ENCODE data around the gene TMOD2. TPM values are rescaled to one million over a fixed set of nuclear protein-coding genes. Genes with fewer than 3 reads are reported as not detected.

The TMOD2 gene
- total RNA-seq, 6 experiments from 2014 or later = 1.1 to 2.5 (median 1.3) TPM

- intact Hi-C loops (cut with DNase I) = no loop called here
- Histone ChIP-seq H3K36me3 (no peaks in the 10 kb centered on the region), H3K27me3 (no peaks in the 10 kb centered on the region), H3K4me1 (peaks cover 0 to 25% (median 4%) of the 10 kb centered on the region in 4 donors), H3K27ac (peak overlapping the region; percentile 73 to 79 (median 77)), H3K4me3 (no peak overlapping the region), H3K9me3 (no peaks in the 10 kb centered on the region)
- DNase-seq (no peak), ATAC-seq (no peak)
- WGBS (ENCODE audit: insufficient coverage, low coverage, low lambda C conversion rate, missing lambda C conversion rate) = 60% methylated on average over 1 of the region's 2 CpGs
- TF ChIP-seq POLR2A (IDR thresholded peaks at IDR 0.05) = no peak
- TF ChIP-seq CTCF (IDR thresholded peaks at IDR 0.05) = no peak
Measured at GRCh38 chr15:51732646-51733045, 18.8 kb upstream of the TMOD2 start.

- Histone ChIP-seq H3K27ac (no peak overlapping the region), H3K4me1 (peaks cover 0 to 30% (median 4%) of the 10 kb centered on the region in 4 donors), H3K36me3 (no peaks in the 10 kb centered on the region), H3K4me3 (no peak overlapping the region), H3K27me3 (no peaks in the 10 kb centered on the region), H3K9me3 (no peaks in the 10 kb centered on the region)
- ATAC-seq (no peak), DNase-seq (no peak)
- 46% methylated on average over 5 of the region's 5 CpGs for WGBS (ENCODE audit: insufficient coverage, low coverage, low lambda C conversion rate, missing lambda C conversion rate)
- TF ChIP-seq POLR2A (IDR thresholded peaks at IDR 0.05) = no peak
- TF ChIP-seq CTCF (IDR thresholded peaks at IDR 0.05) = no peak
- intact Hi-C loops (cut with DNase I) = no loop called here
Measured at GRCh38 chr15:51735228-51736010, 16.0 kb upstream of the TMOD2 start.

GRCh38 chr15:51736069-51736468, 15.3 kb upstream of the TMOD2 start:
- H3K36me3 ChIP-seq = no peaks in the 10 kb centered on the region
- peak overlapping the region; percentile 61 to 89 (median 86) for H3K4me3 ChIP-seq
- peaks cover 0 to 27% (median 4%) of the 10 kb centered on the region in 4 donors for H3K4me1 ChIP-seq
- peak in 1 of 4 donors; percentile 6 for ATAC-seq
- intact Hi-C loops (cut with DNase I) = no loop called here
- no peaks in the 10 kb centered on the region for H3K9me3 ChIP-seq
- no peak for TF ChIP-seq CTCF (IDR thresholded peaks at IDR 0.05)
- DNase-seq = no peak
- no peak overlapping the region for H3K27ac ChIP-seq
- H3K27me3 ChIP-seq = no peaks in the 10 kb centered on the region
- 33% methylated on average over 3 of the region's 3 CpGs for WGBS (ENCODE audit: insufficient coverage, low coverage, low lambda C conversion rate, missing lambda C conversion rate)

GRCh38 chr15:51736751-51737521, 14.5 kb upstream of the TMOD2 start:
- peak overlapping the region; percentile 61 to 89 (median 86) for H3K4me3 ChIP-seq
- DNase-seq = peak; percentile 63 to 79 (median 64)
- intact Hi-C loops (cut with DNase I) = no loop called here
- peak overlapping the region; percentile 74 to 89 (median 87) for H3K27ac ChIP-seq
- peak; percentile 49 to 62 (median 58) for ATAC-seq
- no peaks in the 10 kb centered on the region for H3K36me3 ChIP-seq
- TF ChIP-seq CTCF (IDR thresholded peaks at IDR 0.05) (no peak), POLR2A (IDR thresholded peaks at IDR 0.05) (no peak)
- peaks cover 0 to 18% (median 2%) of the 10 kb centered on the region in 4 donors for H3K4me1 ChIP-seq
- H3K9me3 ChIP-seq = no peaks in the 10 kb centered on the region
- WGBS (ENCODE audit: insufficient coverage, low coverage, low lambda C conversion rate, missing lambda C conversion rate) = 2% methylated on average over 6 of the region's 69 CpGs
- no peaks in the 10 kb centered on the region for H3K27me3 ChIP-seq
